Body of pancreas (tissue), 4 donors: ENCODE measurements around the gene CPT1B.

ENCODE experiments used
- CTCF ChIP-seq, 7 experiments: fragments of 450-650 bp in 4 of 7; fragments of 200-600 bp in 3 of 7; sonication (generic) in 3 of 7; IDR thresholded peaks; one replicate each; pipeline ENCODE4 v1.5.1; 2016 to 2019; ENCODE audit warnings: antibody characterized with exemption in 7 of 7
- POLR2A ChIP-seq, 3 donors: fragments of 450-650 bp; IDR thresholded peaks; one replicate each; pipeline ENCODE4 v1.6.1; 2016; ENCODE audit warnings: antibody characterized with exemption in 3 of 3, mild to moderate bottlenecking in 2 of 3

- TF ChIP-seq CTCF (IDR thresholded peaks at IDR 0.05) (no peak), POLR2A (IDR thresholded peaks at IDR 0.05) (no peak)
Measured at GRCh38 chr22:50586416-50586815, 8.2 kb upstream of the CPT1B start.
